GM21717 (cell line): ENCODE measurements around the gene RNF166.

Experiments used
- ATAC-seq: cut with Tn5 transposase; IDR thresholded peaks from one replicate; pipeline ENCODE4 v1.9.1; 2021; ENCODE audit warnings: mild to moderate bottlenecking, moderate library complexity; ENCODE audit not compliant: unreplicated experiment

Gene RNF166

DNA sequence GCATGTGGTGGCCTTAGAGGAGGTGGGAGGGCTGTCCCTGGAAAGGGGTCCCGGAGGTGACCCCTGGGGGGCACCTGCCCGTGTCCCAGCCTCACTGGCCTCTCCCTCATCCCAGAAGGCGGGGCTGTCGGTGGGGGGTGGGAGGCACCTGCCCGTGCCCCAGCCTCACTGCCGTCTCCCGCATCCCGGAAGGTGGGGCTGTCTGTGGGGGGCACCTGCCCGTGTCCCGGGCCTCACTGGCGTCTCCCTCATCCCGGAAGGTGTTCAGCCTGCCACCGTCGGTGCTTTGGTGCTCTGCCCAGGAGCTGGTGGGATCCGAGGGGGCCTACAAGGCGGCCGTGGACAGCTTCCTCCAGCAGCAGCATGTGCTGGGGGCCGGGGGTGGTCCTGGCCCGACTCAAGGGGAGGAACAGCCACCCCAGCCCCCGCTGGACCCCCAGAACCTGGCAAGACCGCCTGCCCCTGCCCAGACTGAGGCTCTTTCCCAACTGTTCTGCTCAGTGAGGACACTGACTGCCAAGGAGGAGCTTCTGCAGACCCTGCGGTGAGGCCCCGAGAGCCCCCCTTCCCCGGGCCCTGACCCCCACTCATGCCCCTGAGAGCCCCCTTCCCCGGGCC lies 6.3 kb upstream of the RNF166 start:
- ATAC-seq, result no peak

DNA sequence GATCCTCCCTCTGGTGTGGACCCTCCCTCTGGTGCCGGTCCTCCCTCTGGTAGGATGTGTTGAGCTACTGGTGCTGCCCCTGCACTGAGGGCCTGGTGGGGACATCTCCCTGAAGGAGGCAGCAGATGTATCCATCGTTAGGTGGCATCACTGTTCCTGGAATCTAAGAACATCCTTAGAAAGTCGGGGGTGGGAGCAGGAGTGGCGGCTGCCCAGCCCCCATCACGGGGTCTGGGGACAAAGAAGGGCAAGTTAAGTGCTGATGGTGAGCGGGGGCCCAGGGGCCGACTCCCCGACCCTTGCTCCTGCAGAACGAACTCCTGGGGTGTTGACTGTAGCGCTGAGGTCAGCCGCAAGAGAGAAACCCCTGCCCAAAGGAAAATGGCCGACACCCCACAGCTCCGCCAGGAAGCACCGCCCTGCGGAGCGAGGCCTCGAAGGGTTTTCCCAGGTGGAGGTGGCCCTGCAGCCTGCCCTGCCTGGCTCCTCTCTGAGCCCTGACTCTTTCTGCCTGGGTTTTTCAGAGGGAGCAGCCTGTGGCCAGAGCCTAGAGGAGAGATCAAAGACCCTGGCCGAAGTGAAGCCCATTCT lies 5.6 kb upstream of the RNF166 start:
- ATAC-seq, result no peak

DNA sequence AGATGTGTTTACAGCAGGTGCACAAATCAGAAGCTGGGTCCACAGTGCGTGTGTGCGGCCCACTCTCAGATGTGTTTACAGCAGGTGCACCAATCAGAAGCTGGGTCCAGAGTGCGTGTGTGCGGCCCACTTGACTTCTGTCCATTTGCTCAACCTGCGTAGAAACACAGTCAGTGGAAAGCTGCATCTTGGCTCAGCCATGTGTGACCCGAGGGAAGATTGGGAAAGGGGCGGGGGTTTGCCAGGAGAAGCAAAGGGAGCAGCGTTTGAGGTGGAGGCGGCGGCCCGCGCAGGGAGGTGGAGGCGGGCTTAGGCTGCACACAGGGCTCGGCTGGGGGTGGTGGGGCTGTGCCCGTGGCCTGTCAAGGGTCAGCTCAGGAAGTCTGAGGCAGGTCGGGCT lies 4.3 kb upstream of the RNF166 start:
- ATAC-seq, result no peak

DNA sequence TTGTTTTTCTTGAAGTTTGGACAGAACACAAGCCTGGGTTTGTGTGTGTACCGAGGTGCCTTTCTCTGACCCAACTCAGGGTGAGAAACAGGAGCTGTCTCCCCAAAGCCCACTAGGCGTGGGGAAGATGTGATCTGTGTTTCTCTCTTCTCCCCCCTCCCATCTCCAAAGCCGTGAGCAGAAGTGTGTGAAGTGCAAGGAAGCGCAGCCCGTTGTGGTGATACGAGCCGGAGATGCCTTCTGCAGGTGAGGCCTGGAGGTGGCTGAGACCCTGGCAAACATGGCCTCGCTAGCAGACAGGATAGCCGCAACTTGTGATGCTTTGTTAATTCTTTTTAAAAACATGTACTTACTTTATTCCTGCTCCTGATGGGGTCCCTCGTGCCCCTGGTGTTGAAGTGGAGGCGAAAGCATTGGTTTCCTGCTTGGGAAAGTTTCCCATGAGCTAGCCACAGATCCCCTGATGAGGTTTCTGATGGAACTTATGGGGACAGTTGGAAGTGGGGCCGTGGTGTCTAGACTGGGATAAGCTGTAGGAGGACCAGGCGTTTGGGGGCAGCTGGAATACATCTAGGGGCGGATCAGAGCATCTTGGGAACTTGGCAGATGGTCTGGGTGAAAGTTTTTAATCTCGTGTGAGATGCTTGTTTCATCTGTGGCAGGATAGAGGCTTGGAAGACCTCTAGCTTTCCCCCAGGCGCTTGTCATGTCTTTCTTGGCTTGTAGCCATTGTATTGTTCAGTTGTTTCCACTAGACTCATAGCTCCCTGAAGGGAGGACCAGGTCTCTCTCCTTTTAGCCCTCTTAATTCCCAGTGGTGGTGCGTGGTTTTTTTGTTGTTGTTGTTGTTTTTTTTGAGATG lies 988 bp upstream of the RNF166 start:
- ATAC-seq, result no peak

DNA sequence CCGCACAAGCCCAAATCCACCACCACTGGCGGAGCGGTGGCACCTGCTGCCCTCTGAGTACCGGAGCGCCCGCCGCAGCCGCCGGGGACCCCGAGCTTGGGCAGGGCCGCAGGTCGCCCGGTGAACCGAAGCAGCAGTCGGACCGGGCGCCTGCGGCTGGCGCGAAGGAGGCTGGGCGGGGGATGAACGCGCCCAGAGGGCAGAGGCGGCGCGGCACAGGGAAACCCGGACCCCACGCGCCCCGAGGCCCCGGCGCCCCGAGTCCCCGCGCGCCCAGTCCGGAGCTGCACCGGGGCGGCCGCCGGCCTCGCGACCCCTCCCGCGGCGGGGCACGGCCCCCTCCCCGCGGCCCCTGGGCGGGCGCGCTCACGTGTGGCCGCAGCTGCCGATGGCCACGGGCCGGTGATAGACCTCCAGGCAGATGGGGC lies 393 bp downstream of the RNF166 start:
- peak; percentile 5 for ATAC-seq

DNA sequence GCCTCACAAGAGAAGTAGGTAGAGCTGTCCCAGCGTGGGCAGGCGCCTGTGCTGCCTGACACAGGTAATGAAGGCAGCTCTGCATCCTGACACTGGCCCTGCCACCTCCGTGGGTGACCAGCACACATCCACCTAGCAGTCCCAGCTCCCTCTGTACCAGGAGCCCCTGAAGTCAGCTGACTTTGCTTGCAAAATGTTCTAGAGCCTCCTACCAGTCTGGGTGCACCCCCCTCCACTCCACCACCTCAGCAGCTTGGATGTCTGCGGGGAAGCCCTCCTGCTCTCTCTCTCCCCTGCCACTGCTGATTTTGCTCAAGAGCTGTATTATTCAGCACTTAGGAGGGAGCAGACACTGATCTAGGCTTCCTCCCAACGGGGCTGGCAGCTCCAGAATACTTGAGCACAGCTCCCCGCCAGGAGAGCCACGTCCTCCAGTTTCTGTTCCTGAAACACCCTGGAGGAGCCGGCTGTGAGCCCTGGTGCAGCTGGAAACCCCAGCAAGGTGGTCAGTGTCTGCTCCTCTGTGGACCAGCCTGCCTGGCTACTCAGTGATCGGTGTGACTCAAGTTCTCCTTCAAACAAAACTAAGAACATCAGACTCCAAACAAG lies 1.0 kb downstream of the RNF166 start:
- no peak for ATAC-seq

DNA sequence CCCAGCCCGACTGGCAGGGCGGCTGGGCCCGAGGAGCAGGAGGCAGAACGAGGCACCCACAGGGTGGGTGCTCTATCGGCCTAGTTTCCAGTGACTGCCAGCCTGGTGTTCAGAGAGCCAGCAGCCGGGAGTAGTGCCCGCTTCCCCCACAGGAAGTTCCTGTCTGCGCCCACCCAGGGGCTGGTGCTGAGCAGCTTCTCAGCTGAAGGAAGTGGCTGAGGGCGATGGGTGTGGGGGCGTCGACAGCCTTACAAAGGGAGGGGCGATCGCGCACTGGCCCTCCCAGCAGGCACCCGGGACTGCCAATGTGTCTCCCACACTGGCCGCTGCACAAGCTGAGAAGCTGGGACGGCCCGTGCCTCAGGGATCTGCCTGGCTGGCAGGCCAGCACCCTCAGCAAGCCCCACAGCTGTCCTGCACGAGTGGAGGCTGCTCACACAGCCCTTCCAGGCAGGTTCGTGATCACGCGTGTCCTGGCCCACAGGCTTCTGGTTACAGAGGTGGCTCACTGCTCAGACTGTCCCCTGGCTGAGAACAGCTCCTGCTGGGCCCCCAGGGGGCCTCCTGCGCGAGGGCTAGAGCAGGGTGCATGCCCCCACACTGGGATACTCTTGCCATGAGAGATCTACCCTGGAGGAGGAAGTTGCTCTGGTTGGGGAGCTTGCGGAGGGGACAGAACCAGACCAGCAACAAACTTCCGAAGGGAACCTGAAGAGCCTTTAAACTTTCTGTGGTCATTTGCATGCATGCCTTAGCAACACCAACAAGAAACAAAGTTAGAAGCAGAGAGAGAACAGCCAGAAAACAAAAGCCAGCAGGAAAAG lies 2.5 kb downstream of the RNF166 start:
- no peak for ATAC-seq

DNA sequence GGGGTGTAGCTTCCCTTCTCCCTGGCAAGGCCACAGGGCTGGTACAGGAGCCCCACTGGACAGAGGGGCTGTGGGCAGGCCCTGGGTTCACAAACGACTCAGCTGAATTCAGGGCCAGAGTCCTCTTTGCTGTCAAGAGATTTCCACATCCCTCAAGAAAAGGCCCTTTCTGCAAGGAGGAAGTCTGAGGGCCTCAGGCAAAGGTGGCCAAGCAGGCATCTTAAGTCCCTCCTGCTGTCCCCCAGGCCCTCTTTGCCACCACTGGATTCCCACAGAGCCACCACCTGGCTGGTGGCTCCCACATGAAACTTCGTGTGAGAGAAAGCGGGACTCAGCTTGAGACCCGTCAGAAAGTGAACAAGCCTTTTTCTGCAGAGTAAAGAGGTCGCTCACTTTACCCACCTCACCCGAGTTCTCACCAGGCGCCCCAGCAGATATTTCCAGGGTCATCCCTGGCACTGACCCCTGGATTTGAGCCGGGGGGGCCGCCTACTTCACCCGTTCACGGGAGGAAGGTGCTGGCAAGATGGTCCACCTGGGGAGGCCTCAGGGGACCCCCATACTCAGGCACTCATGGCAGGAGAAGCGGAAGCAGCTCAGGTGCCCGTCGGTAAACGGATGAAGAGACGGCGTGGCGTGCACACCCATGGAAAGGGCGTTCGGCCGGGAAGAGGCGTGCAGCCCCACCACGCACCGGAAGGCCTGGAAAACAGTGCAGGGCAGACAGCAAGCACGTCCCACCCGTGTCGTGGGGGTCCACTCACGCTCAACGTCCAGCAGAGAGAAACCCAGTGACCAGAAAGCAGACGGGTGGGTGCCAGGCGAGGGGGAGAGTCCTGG lies 3.6 kb downstream of the RNF166 start:
- ATAC-seq, result no peak

DNA sequence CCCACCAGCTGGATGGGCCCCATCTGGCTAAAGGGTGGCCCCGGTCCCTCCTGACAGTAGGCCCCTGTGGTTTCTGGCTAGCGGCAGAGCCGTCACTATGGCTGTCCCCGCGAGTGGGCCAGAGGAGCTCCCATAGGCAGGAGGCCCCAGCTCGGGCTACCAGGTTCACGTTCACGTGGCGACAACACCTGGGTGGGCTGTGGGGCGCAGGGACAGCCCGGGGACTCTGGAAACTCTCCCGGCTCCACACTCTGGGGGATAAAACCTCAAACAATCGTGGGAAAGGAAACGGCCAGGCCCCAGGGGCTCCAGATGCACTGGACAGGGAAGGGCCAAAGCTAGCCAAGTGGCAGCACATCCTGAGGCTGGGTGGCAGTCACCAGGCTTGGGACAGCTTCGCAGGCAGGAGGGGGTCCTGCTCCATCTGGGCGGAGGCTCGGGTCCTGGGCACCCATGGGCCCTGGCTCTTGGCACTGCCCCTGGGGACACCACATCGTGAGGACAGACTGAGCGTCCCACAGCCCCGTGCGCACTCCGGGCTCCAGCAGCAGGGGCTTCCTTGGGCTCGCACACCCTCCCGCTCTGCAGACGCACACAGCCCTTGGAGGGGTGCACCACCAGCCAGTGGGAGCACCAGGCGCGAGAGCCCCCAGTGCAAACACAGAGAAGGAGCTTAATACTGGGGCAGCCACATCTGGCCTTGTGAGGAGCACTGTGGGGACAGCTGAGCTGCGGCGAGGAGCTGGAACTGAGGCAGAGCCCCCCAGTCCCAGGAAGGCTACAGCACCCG lies 4.4 kb downstream of the RNF166 start:
- ATAC-seq, result no peak

DNA sequence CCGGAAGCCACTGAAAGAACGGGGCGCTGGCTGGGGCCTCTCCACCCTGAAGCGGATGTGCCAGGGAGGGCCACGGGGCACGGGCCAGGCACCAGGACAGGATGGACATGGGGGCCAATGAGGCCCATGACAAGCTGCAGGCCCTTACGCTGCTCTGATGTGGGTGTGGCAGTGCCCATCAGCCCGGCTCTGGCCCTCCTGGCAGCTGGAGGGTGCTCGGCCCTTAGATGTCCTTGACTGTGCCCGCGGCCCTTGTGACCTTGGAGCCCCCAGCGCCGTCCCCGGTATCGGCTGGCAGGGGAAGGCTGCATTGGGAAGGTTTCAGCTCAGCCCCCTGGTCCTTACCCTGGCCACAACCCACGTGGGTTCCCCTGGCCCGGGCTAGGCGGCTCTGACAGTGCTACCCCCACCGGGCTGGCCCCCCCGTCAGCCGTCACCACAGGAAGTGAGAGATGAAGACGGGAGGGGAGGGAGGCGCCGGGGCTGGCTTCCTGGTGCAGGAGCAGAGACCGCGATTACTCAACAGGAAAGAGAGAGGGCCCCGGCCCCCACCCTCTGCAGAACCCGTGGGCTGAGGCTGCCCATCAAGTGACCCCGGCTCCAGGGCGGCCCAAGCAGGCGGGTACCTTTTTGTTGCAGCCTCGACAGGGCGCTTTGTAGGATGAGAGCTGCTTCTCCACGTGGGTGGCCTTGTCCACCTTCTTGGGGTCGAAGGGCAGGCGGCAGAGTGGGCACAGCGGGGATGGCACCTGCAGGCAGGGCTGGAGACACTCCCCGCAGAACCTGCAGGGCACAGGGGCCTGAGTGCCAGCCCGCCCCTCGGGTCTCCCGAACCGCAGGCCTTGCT lies 5.3 kb downstream of the RNF166 start:
- ATAC-seq, result peak; percentile 60

DNA sequence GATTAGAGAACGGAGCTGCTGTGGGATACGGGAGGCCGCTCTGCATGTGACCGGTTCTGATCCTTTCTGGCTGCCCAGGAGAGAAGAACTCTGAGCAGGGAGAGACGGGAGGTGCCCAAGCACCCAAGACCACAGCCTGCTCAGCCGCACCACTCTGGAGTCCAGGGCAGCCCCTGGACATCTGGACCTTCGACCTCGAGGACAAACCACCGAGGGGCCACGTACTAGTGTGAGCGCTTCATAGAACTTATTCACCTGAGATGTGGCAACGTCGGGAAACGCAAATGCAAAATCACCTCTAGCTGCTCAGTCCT lies 5.9 kb downstream of the RNF166 start:
- ATAC-seq, result no peak

DNA sequence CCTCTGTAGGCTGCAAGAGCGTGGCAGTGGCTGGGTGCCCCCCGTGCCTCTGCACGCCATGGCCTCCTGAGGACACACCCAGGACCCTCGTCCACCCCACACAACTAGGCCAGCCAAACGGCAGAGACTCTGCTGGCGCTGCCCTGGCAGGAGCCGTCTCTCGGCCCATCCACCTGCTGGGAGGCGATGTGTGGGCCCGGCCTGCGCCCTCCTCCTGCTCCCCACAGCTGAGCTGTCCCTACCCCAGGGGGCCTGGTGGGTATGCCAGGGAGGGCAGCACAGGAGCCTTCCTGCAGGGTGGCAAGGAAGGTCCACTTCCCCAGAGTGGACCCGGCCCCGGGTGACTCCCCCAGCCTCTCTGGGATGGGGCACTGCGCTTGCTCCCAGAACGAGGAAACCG lies 7.0 kb downstream of the RNF166 start:
- no peak for ATAC-seq

DNA sequence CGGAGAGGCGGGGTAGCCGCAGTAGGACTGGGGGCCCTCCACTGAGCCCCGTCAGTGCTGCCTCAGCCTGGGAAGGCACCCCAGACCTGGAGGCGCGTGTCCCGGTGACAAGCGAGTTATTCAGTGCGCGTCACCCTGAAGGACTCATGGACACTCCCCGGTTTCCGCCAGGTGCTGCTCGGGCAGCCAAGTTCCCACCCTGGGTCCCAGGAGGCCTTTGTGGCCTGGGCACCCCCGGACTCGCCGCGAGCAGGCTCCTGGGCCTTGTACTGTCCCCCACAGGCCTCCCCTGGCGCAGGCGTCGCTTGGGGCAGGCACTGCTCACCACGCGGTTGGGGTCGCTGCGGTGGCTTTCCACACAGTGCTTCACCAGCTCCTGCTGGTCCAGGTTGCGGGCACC lies 7.6 kb downstream of the RNF166 start:
- no peak for ATAC-seq

DNA sequence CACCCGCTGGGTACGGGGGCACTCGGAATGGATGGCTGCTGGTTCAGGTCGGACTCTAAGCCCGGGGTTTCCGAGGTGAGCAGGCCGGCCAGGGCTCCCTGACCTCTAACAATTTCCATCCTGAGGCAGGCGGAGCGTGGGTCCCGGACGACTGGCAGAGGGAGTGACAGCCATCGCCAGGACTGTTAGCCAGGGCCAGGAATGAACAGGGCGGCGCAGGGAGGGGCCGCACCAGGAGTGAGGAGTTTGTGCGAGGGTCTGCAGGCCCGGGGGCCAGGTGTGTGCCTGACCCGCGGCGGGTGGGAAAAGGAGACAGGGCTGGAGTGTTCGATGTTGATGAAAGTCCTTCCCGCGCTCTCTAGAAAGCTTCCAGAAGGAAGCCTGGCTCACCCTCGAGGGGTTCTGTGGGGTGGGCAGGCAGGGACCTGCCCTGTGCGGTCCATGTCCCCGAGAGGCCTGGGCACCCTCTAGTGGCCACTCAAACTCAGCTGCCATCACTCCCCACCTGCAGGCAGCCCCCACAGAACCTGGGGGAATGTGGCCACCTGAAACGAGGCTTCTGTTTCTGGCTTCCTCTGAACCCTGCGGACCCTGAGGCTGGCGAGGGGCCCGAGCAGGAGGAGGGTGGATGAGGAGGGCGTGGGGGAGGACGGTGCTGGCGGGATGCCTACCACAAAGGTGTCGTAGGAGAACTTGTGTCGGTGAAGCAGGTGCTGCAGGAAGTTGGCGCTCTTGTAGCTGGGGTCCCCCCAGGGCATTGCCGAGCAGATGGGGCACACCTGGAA lies 8.2 kb downstream of the RNF166 start:
- ATAC-seq, result no peak

DNA sequence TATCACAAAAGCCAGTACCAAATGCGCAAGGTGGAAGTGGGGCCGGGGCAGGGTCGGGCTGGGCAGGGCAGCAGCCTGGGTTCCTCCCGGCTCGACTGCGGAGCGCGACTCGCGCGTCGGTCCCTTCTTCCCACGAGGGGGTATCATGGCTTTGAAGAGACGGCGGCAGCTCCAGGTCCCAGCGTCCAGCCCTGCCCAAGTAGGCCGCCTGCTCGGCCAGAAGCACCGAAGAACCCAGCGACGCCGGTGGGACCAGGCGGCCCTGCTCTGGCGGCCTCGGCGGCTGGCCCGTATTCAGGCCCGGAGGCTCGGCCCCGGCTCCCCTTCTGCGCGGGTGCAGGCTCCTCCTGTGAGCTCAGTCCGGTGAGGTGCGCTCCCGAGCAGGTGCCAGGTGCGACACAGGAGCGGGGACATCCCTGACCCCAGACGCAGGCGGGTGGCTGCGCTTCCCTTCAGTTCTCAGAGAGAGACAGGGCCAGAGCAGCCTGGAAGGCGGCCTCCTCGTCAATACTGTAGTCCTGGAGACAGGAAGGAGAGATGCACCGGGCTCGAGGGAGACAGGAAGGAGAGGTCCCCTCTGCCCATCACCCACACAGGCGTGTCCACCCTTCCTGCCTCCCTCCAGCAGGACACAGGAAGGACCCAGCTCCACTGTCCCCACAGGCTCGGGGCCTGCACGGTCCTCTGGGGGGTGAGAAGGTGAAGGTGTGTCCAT lies 8.9 kb downstream of the RNF166 start:
- ATAC-seq, result no peak

DNA sequence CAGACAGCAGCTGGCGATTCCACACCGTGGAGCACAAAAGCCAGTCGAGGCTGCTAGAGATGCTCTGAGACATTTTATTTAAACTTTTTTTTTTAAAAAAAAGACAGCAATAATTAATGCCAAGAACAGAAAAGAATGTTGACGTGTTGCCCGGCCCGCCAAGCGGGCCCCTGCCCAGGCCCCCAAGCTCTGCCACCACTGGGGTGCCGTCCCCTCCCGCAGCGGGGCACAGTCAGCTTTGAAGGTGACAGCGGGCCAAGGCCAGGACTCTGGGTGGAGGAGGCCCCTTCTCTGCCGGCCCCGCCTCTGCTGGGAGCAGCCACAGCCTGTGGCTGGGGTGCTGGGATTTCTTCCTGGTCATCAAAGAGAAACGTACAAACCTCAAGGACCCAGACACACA lies 9.8 kb downstream of the RNF166 start:
- ATAC-seq, result no peak

DNA sequence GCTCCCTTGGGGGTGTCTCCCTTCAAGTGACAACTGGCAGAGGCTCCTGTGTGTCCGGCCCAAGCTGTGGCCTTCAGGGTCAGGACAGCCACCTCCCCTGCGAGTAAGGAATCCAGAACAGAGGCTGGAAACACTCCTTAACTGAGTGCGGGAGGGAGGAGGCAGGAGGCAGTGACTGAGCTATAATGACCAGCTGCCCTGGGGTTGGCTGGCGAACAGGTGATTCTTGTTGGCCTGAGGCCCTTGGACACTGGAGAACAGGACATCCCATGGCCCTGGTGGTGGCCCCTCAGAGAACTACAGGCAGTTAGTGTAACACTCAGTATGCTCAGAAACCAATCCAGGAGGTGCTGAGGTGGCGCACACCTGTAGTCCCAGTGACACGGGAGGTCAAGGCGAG lies 10.5 kb downstream of the RNF166 start:
- no peak for ATAC-seq
